GM12878 (cell line): Measurements from ENCODE around the gene UNG. TPM values are rescaled to one million over a fixed set of nuclear protein-coding genes. Genes with fewer than 3 reads are reported as not detected.

Source experiments
- ATAC-seq: fragments of 200-7000 bp; cut with Tn5 transposase; 3 replicates; pipeline ENCODE4 v1.9.1; 2020; ENCODE audit warnings: mild to moderate bottlenecking, moderate library complexity
- BruUV-seq: library from RNA; stranded (reverse); fragments of 400-500 nt; replicated peaks from 2 replicates; lab custom pipeline; 2021; lab: Mats Ljungman, UMichigan
- CTCF ChIA-PET: fragments of 300-600 bp; sonication (Branson Sonifier 250); formaldehyde crosslinking; extraction: SDS; loops from one replicate; lab custom pipeline; 2021; ENCODE audit warnings: inconsistent platforms; lab: Yijun Ruan, JAX
- POLR2A ChIA-PET: fragments of 350-600 bp; formaldehyde crosslinking; extraction: SDS; loops from one replicate; lab custom pipeline; 2021; ENCODE audit warnings: inconsistent platforms; lab: Charles Lee
- RAD21 ChIA-PET: fragments of 300-600 bp; sonication (Branson Sonifier 250); formaldehyde crosslinking; loops from one replicate; lab custom pipeline; 2023; ENCODE audit warnings: antibody characterized with exemption; ENCODE audit not compliant: unreplicated experiment; lab: Charles Lee
- SMC1A ChIA-PET: fragments of 300-600 bp; sonication (Branson Sonifier 250); formaldehyde crosslinking; loops from one replicate; lab custom pipeline; 2023; ENCODE audit not compliant: unreplicated experiment, uncharacterized antibody; lab: Charles Lee
- DNase-seq: peaks from one replicate; pipeline ENCODE4 v3.0.0-alpha.2; 2011; ENCODE audit warnings: low read depth, low spot score
- FAIRE-seq: peaks from 3 replicates; lab custom pipeline; 2011; peaks lifted over from hg19 to GRCh38; lab: Jason Lieb, UNC
- H2AFZ ChIP-seq: 2 replicates; pipeline ENCODE4 v1.6.0; 2011; ENCODE audit warnings: low read depth, low read length, control low read depth; ENCODE audit not compliant: control insufficient read depth
- H3K27ac ChIP-seq: 2 replicates; pipeline ENCODE4 v1.5.1; 2011; ENCODE audit warnings: control low read depth; ENCODE audit not compliant: control insufficient read depth, insufficient read depth
- H3K27me3 ChIP-seq, 2 experiments: replicated peaks in 1 of 2; 2 replicates each; pipeline versions ENCODE4 v1.6.0 to v1.6.1; 2011; ENCODE audit warnings: low read length in 1 of 2; ENCODE audit not compliant: control insufficient read depth in 2 of 2, insufficient read depth in 2 of 2
- H3K36me3 ChIP-seq, 2 experiments: 2 replicates each; pipeline ENCODE4 v1.5.1; 2011; ENCODE audit warnings: low read length in 1 of 2; ENCODE audit not compliant: control insufficient read depth in 2 of 2, insufficient read depth in 2 of 2
- H3K4me1 ChIP-seq: 2 replicates; pipeline ENCODE4 v1.6.1; 2011; ENCODE audit warnings: mild to moderate bottlenecking, low read length, moderate library complexity, mixed read lengths; ENCODE audit not compliant: control insufficient read depth, insufficient read depth
- H3K4me2 ChIP-seq: 2 replicates; pipeline ENCODE4 v1.6.0; 2011; ENCODE audit warnings: control low read depth; ENCODE audit not compliant: control insufficient read depth, insufficient read depth
- H3K4me3 ChIP-seq: fragments of 200-600 bp; sonication (generic); 2 replicates; pipeline ENCODE4 v1.5.1; 2016
- H3K79me2 ChIP-seq: 2 replicates; pipeline ENCODE4 v1.6.0; 2011; ENCODE audit warnings: low read length; ENCODE audit not compliant: control insufficient read depth, insufficient read depth
- H3K9ac ChIP-seq: 2 replicates; pipeline ENCODE4 v1.8.0; 2011; ENCODE audit warnings: low read length, control low read depth, mixed read lengths; ENCODE audit not compliant: control insufficient read depth, insufficient read depth
- H3K9me3 ChIP-seq: replicated peaks from 3 replicates; pipeline ENCODE4 v1.5.1; 2011; ENCODE audit warnings: mild to moderate bottlenecking, low read length; ENCODE audit not compliant: control insufficient read depth, insufficient read depth
- H4K20me1 ChIP-seq: 2 replicates; pipeline ENCODE4 v1.6.0; 2011; ENCODE audit not compliant: control insufficient read depth, insufficient read depth
- CBX5 ChIP-seq: sonication (generic); IDR thresholded peaks from 2 replicates; pipeline ENCODE4 v1.6.1; 2016; ENCODE audit warnings: low read depth, moderate library complexity, mild to moderate bottlenecking, inconsistent platforms
- CREB1 ChIP-seq: IDR thresholded peaks from 2 replicates; pipeline ENCODE4 v1.6.1; 2012; ENCODE audit warnings: low read depth, mild to moderate bottlenecking, inconsistent platforms
- FOS ChIP-seq: IDR thresholded peaks from 3 replicates; pipeline ENCODE4 v1.6.1; 2011; ENCODE audit warnings: borderline replicate concordance; ENCODE audit not compliant: insufficient read length; ENCODE audit errors: extremely low read depth
- NFIC ChIP-seq: IDR thresholded peaks from 2 replicates; pipeline ENCODE4 v1.6.1; 2012; ENCODE audit warnings: low read depth, mild to moderate bottlenecking, inconsistent platforms, low read length, moderate library complexity
- POLR2AphosphoS2 ChIP-seq: IDR thresholded peaks from 2 replicates; pipeline ENCODE4 v1.6.1; 2011; ENCODE audit warnings: low read depth, mild to moderate bottlenecking, low read length, improper control_type of control experiment, moderate library complexity
- SMAD5 ChIP-seq: IDR thresholded peaks from 2 replicates; pipeline ENCODE4 v1.6.1; 2016; ENCODE audit warnings: antibody characterized with exemption, low read depth
- STAT3 ChIP-seq: IDR thresholded peaks from 2 replicates; pipeline ENCODE4 v1.6.1; 2011; ENCODE audit warnings: low read depth, low read length, improper control_type of control experiment
- SUPT20H ChIP-seq: IDR thresholded peaks from 2 replicates; pipeline ENCODE4 v1.6.1; 2011; ENCODE audit warnings: low read depth, mild to moderate bottlenecking, low read length, moderate library complexity, borderline replicate concordance; ENCODE audit not compliant: control insufficient read depth
- TCF12 ChIP-seq: IDR thresholded peaks from 2 replicates; pipeline ENCODE4 v1.6.1; 2011; ENCODE audit warnings: low read depth, mild to moderate bottlenecking, low read length
- YBX1 ChIP-seq: fragments of 450-650 bp; IDR thresholded peaks from 2 replicates; pipeline ENCODE4 v1.6.1; 2016; ENCODE audit warnings: antibody characterized with exemption
- WGBS: methylation state at CpG from one replicate; pipeline ENCODE4 v1.1.6; 2016; ENCODE audit warnings: low lambda C conversion rate; ENCODE audit not compliant: insufficient replicate concordance, insufficient coverage; ENCODE audit errors: missing lambda C conversion rate; 5-methylcytosine and 5-hydroxymethylcytosine counted together
- in situ Hi-C: fragments of 300-500 bp; cut with MboI; formaldehyde crosslinking; loops from 9 replicates; pipeline ENCODE4 v1.14.3; 2018; ENCODE audit warnings: mixed read lengths
- intact Hi-C: fragments of 100-400 bp; cut with micrococcal nuclease; formaldehyde crosslinking; loops from one replicate; pipeline ENCODE4 v1.14.2; 2022; ENCODE audit not compliant: unreplicated experiment
- polyA plus RNA-seq, 11 experiments: library from polyadenylated mRNA; depleted of rRNA in 4 of 11; unstranded in 6 of 11; stranded (reverse) in 5 of 11; fragments of >200 nt; fragmentation: Nextera tagmentation in 4 of 11; fragmentation: Illumina TruSeq in 1 of 11; extraction: Ambion mirVana in 4 of 11; extraction: Trizol in 1 of 11; gene quantifications; 1 replicate in 1 of 11; 2 replicates in 10 of 11; pipeline versions ENCODE4 v1.2.1 to v1.2.3, GENCODE V29; 2011 to 2016; ENCODE audit warnings: inconsistent platforms in 2 of 11, missing spikeins in 2 of 11, low read depth in 1 of 11
- total RNA-seq, 4 experiments: library from RNA; depleted of rRNA in 3 of 4; stranded (reverse); fragments of >200 nt in 3 of 4; fragmentation: Illumina TruSeq in 1 of 4; extraction: Trizol in 1 of 4; gene quantifications; 2 replicates each; pipeline versions ENCODE4 v1.2.1 to v1.2.3, GENCODE V29; 2013 to 2021
- TF ChIP-seq, protein P1 (sequence below): IDR thresholded peaks from 2 replicates; pipeline ENCODE4 v1.6.1; 2012; ENCODE audit warnings: improper control_type of control experiment, low read depth, low read length; ENCODE audit not compliant: insufficient replicate concordance
- TF ChIP-seq, protein P2 (sequence below): IDR thresholded peaks from 2 replicates; pipeline ENCODE4 v1.6.1; 2012; ENCODE audit warnings: mild to moderate bottlenecking, low read depth, low read length
- TF ChIP-seq, protein P3 (sequence below): fragments of 450-650 bp; IDR thresholded peaks from 2 replicates; pipeline ENCODE4 v1.6.1; 2017; ENCODE audit warnings: mild to moderate bottlenecking

Gene UNG
- total and polyA plus RNA-seq, 10 of the 15 experiments (the other 5 are each of a cell fraction or from before 2014, with no cell fraction given) = 9.5 to 81.9 (median 48.2) TPM

DNA sequence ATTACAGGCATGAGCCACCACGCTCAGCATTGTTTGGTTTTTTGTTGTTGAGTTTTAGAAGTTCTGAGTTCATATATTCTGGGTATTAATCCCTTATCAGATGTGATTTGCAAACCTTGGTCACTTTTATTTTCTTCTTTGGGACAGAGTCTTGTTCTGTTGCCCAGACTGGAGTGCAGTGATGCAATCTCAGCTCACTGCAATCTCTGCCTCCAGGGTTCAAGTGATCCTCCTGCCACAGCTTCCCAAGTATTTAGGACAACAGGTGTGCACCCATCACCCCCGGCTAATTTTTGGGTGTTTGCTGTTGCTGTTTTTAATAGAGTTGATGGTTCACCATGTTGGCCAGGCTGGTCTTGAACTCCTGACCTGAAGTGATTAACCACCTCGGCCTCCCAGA lies 33.3 kb upstream of the UNG start:
- SMC1A ChIA-PET = no interaction called here
- DNase-seq (no peak), FAIRE-seq (no peak), ATAC-seq (no peak)
- Histone ChIP-seq H3K36me3 (no peaks in the 10 kb centered on the region; a peak in 1 of 4 replicates), H4K20me1 (no peaks in the 10 kb centered on the region), H3K4me2 (no peak overlapping the region), H2AFZ (no peak overlapping the region), H3K27me3 (no peaks in the 10 kb centered on the region), H3K9ac (no peak overlapping the region), H3K9me3 (no peaks in the 10 kb centered on the region; the same call in 2 of the 3 replicates), H3K27ac (no peak overlapping the region), H3K4me3 (no peak overlapping the region), H3K79me2 (no peaks in the 10 kb centered on the region), H3K4me1 (peaks cover 5% of the 10 kb centered on the region)
- RAD21 ChIA-PET = no interaction called here
- POLR2A ChIA-PET = interaction anchor here (0.6 kb wide), 1 partner anchor 242 kb away, joined by 3 read pairs; no protein-coding TSS in a partner anchor
- in situ Hi-C loops (no loop called here), intact Hi-C loops (no loop called here)
- BruUV-seq = no TSS peak
- 94% methylated on average over 3 of the region's 3 CpGs for WGBS
- CTCF ChIA-PET = no interaction called here
- TF ChIP-seq YBX1 = no peak
- TF ChIP-seq FOS = no peak
- TF ChIP-seq, protein P1, sequence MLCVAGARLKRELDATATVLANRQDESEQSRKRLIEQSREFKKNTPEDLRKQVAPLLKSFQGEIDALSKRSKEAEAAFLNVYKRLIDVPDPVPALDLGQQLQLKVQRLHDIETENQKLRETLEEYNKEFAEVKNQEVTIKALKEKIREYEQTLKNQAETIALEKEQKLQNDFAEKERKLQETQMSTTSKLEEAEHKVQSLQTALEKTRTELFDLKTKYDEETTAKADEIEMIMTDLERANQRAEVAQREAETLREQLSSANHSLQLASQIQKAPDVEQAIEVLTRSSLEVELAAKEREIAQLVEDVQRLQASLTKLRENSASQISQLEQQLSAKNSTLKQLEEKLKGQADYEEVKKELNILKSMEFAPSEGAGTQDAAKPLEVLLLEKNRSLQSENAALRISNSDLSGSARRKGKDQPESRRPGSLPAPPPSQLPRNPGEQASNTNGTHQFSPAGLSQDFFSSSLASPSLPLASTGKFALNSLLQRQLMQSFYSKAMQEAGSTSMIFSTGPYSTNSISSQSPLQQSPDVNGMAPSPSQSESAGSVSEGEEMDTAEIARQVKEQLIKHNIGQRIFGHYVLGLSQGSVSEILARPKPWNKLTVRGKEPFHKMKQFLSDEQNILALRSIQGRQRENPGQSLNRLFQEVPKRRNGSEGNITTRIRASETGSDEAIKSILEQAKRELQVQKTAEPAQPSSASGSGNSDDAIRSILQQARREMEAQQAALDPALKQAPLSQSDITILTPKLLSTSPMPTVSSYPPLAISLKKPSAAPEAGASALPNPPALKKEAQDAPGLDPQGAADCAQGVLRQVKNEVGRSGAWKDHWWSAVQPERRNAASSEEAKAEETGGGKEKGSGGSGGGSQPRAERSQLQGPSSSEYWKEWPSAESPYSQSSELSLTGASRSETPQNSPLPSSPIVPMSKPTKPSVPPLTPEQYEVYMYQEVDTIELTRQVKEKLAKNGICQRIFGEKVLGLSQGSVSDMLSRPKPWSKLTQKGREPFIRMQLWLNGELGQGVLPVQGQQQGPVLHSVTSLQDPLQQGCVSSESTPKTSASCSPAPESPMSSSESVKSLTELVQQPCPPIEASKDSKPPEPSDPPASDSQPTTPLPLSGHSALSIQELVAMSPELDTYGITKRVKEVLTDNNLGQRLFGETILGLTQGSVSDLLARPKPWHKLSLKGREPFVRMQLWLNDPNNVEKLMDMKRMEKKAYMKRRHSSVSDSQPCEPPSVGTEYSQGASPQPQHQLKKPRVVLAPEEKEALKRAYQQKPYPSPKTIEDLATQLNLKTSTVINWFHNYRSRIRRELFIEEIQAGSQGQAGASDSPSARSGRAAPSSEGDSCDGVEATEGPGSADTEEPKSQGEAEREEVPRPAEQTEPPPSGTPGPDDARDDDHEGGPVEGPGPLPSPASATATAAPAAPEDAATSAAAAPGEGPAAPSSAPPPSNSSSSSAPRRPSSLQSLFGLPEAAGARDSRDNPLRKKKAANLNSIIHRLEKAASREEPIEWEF = no peak
- no peak for TF ChIP-seq CREB1
- no peak for TF ChIP-seq NFIC
- no peak for TF ChIP-seq STAT3
- no peak for TF ChIP-seq TCF12
- TF ChIP-seq, protein P2, sequence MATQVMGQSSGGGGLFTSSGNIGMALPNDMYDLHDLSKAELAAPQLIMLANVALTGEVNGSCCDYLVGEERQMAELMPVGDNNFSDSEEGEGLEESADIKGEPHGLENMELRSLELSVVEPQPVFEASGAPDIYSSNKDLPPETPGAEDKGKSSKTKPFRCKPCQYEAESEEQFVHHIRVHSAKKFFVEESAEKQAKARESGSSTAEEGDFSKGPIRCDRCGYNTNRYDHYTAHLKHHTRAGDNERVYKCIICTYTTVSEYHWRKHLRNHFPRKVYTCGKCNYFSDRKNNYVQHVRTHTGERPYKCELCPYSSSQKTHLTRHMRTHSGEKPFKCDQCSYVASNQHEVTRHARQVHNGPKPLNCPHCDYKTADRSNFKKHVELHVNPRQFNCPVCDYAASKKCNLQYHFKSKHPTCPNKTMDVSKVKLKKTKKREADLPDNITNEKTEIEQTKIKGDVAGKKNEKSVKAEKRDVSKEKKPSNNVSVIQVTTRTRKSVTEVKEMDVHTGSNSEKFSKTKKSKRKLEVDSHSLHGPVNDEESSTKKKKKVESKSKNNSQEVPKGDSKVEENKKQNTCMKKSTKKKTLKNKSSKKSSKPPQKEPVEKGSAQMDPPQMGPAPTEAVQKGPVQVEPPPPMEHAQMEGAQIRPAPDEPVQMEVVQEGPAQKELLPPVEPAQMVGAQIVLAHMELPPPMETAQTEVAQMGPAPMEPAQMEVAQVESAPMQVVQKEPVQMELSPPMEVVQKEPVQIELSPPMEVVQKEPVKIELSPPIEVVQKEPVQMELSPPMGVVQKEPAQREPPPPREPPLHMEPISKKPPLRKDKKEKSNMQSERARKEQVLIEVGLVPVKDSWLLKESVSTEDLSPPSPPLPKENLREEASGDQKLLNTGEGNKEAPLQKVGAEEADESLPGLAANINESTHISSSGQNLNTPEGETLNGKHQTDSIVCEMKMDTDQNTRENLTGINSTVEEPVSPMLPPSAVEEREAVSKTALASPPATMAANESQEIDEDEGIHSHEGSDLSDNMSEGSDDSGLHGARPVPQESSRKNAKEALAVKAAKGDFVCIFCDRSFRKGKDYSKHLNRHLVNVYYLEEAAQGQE = no peak
- no peak for TF ChIP-seq CBX5
- TF ChIP-seq POLR2AphosphoS2 = no peak
- TF ChIP-seq SMAD5 = no peak
- no peak for TF ChIP-seq SUPT20H
- TF ChIP-seq, protein P3, sequence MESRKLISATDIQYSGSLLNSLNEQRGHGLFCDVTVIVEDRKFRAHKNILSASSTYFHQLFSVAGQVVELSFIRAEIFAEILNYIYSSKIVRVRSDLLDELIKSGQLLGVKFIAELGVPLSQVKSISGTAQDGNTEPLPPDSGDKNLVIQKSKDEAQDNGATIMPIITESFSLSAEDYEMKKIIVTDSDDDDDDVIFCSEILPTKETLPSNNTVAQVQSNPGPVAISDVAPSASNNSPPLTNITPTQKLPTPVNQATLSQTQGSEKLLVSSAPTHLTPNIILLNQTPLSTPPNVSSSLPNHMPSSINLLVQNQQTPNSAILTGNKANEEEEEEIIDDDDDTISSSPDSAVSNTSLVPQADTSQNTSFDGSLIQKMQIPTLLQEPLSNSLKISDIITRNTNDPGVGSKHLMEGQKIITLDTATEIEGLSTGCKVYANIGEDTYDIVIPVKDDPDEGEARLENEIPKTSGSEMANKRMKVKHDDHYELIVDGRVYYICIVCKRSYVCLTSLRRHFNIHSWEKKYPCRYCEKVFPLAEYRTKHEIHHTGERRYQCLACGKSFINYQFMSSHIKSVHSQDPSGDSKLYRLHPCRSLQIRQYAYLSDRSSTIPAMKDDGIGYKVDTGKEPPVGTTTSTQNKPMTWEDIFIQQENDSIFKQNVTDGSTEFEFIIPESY = no peak
